ENCODE data around the gene MYZAP. TPM values are rescaled to one million over a fixed set of nuclear protein-coding genes. Genes with fewer than 3 reads are reported as not detected.

Gene MYZAP
- total RNA-seq, 1 experiment from 2014 or later, result 1.1 TPM

DNA sequence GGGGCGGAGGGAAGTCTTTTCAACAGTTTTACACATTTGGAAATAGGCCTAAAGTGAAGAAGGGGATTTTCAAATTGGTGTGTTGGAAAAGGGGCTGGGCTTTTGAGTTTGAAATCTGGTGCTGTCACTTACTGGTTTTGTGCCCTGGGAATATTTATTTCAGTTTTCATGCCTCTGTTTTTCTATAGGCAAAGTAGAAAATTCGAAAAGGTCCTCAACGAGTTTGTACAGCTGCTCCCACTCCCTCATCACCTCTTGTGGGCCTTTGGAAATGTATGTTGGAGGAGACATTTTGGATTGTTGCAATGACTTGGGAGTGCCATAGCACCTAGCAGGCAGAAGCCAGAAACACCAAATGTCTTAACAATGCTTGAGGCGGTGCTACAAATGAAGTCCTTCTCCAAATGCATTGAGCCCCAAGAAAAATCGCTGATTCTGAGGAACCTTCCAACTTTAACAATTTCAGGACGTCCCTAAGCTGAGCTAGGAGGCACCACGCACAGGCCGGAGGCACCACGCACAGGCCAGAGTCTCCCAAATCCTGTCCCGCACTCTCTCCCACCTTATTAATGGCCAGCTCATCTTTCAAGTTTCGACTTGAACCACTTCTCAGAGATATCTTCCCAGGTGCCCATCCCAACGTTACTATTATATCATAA lies 114.2 kb downstream of the MYZAP start:
- in situ Hi-C loops (cut with HindIII; ENCODE audit: low pct_unique_long_range_greater_than_20kb, low sequenced_read_pairs) (no loop called here), intact Hi-C loops (cut with micrococcal nuclease; ENCODE audit: unreplicated experiment) (no loop called here)
- ATAC-seq (peak; percentile 47), DNase-seq (ENCODE audit: low read depth, low spot score) (no peak)
- Histone ChIP-seq H3K27me3 (ENCODE audit: control insufficient read depth, insufficient read depth, low read length) (peaks cover 2% of the 10 kb centered on the region; the same call in 1 of the 2 replicates), H3K36me3 (ENCODE audit: control insufficient read depth, insufficient read depth, low read length) (peaks cover 16% of the 10 kb centered on the region), H3K9me3 (ENCODE audit: control insufficient read depth, insufficient read depth, low read depth, low read length) (0 out of 2 replicates have a peak, but pooled peaks cover 3% of the 10 kb centered on the region), H3K4me1 (ENCODE audit: control insufficient read depth, insufficient read depth, low read length) (peaks cover 13% of the 10 kb centered on the region), H3K4me3 (ENCODE audit: low read depth in 2 of 2, low read length in 2 of 2) (peak overlapping the region; percentile 94 to 98), H3K27ac (ENCODE audit: low read length) (peak overlapping the region; percentile 89)
- ChIA-PET CTCF (no interaction called here), POLR2A (no interaction called here)
- TF ChIP-seq SIN3A (IDR thresholded peaks at IDR 0.05; ENCODE audit: borderline replicate concordance, insufficient read depth, low read depth, low read length), result no peak
- no TSS peak for BruUV-seq (replicated peaks)

DNA sequence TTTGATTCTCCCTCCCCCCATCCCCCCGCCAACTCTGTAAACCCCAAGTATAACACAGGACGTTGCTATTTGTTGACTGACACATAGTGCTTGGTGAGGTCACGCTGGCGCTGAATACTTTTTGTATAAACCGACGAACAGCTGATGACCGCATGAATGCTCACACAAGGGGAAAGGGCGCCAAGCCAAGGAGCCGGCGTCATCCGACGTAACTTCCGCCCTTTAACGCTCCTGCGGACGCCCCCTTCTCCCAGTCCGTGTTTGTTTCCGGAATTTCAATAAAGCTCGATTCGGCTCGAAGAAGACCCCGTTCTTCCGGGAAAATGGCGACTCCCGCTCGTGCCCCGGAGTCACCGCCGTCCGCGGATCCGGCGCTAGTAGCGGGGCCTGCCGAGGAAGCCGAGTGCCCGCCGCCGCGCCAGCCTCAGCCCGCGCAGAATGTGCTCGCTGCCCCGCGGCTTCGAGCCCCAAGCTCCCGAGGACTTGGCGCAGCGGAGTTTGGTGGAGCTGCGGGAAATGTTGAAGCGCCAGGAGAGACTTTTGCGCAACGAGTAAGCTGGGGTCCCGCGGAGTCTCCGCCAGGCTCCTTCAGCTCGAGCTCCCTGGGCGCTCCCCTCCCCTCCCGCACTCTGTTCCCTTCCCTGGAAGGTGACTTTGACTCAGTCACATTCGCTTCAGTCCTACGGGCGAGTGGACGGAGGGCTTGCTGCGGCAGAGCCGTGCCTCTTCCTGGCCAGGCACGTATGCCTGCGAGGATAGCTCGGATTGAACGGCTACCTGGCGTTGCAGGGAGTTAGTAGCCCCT lies 114.9 kb downstream of the MYZAP start, which contains the start of gene POLR2M:
Gene POLR2M (plus strand): TSS at position 310 of the 805 bp plus-strand sequence. CDS start 129 bp downstream, at position 439.
- intact Hi-C loops (cut with micrococcal nuclease; ENCODE audit: unreplicated experiment), result no loop called here
- BruUV-seq (replicated peaks), result no TSS peak
- peak; percentile 87; the same call in 1 of the 2 replicates for TF ChIP-seq SIN3A (IDR thresholded peaks at IDR 0.05; ENCODE audit: borderline replicate concordance, insufficient read depth, low read depth, low read length)
- no peak for TF ChIP-seq TCF7L2 (IDR thresholded peaks at IDR 0.05; ENCODE audit: low read depth, low read length)
- TF ChIP-seq POLR2AphosphoS5 (IDR thresholded peaks at IDR 0.05; ENCODE audit: low read depth, low read length), result peak; percentile 78
- CTCF ChIA-PET, result interaction anchor here (0.5 kb wide), 1 partner anchor 25 kb away, joined by 4 read pairs; no protein-coding TSS in a partner anchor
- Histone ChIP-seq H3K36me3 (ENCODE audit: control insufficient read depth, insufficient read depth, low read length) (peaks cover 19% of the 10 kb centered on the region), H3K9me3 (ENCODE audit: control insufficient read depth, insufficient read depth, low read depth, low read length) (0 out of 2 replicates have a peak, but pooled peaks cover 3% of the 10 kb centered on the region), H3K4me3 (ENCODE audit: low read depth in 2 of 2, low read length in 2 of 2) (peak within 1 kb of the TSS; percentile 94 to 98), H3K27ac (ENCODE audit: low read length) (peak within 1 kb of the TSS; percentile 89), H3K27me3 (ENCODE audit: control insufficient read depth, insufficient read depth, low read length) (no peaks in the 10 kb centered on the region), H3K4me1 (ENCODE audit: control insufficient read depth, insufficient read depth, low read length) (peaks cover 13% of the 10 kb centered on the region)
- peak; percentile 99 for ATAC-seq
- in situ Hi-C loops (cut with HindIII; ENCODE audit: low pct_unique_long_range_greater_than_20kb, low sequenced_read_pairs), result no loop called here
- DNase-seq (ENCODE audit: low read depth, low spot score), result peak; percentile 91
- POLR2A ChIA-PET, result interaction anchor here (0.7 kb wide), 1 partner anchor 311 kb away, joined by 13 read pairs; no protein-coding TSS in a partner anchor

DNA sequence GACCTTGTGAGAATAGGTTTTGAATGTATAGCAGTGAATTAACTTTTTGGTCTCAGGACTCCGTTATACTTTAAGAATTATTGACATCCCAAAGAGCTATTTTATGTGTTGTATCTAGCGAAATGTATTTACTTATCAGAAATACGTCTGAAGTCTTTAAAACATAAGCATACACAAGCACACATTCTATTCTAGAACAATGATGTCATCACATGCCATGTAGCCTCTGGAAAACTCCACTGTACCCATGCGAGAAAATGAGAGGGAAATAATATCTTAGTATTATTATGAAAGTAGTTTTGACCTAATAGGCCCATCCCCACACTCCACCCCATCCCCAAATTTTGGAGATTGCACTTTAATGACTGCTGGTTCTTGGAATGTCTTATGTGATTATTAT lies 116.3 kb downstream of the MYZAP start:
- no TSS peak for BruUV-seq (replicated peaks)
- no peak for ATAC-seq
- Histone ChIP-seq H3K27ac (ENCODE audit: low read length) (peak overlapping the region; percentile 89; the same call in 1 of the 2 replicates), H3K27me3 (ENCODE audit: control insufficient read depth, insufficient read depth, low read length) (no peaks in the 10 kb centered on the region), H3K4me1 (ENCODE audit: control insufficient read depth, insufficient read depth, low read length) (peaks cover 13% of the 10 kb centered on the region), H3K4me3 (ENCODE audit: low read depth in 2 of 2, low read length in 2 of 2) (peak overlapping the region in 1 of 2 experiments; percentile 94; a peak in 3 of 4 replicates), H3K9me3 (ENCODE audit: control insufficient read depth, insufficient read depth, low read depth, low read length) (0 out of 2 replicates have a peak, but pooled peaks cover 3% of the 10 kb centered on the region), H3K36me3 (ENCODE audit: control insufficient read depth, insufficient read depth, low read length) (peaks cover 25% of the 10 kb centered on the region)
- in situ Hi-C loops (cut with HindIII; ENCODE audit: low pct_unique_long_range_greater_than_20kb, low sequenced_read_pairs) (no loop called here), intact Hi-C loops (cut with micrococcal nuclease; ENCODE audit: unreplicated experiment) (no loop called here)
- DNase-seq (ENCODE audit: low read depth, low spot score), result no peak
- ChIA-PET POLR2A (no interaction called here), CTCF (no interaction called here)
- no peak for TF ChIP-seq SIN3A (IDR thresholded peaks at IDR 0.05; ENCODE audit: borderline replicate concordance, insufficient read depth, low read depth, low read length)
- TF ChIP-seq, protein P1, sequence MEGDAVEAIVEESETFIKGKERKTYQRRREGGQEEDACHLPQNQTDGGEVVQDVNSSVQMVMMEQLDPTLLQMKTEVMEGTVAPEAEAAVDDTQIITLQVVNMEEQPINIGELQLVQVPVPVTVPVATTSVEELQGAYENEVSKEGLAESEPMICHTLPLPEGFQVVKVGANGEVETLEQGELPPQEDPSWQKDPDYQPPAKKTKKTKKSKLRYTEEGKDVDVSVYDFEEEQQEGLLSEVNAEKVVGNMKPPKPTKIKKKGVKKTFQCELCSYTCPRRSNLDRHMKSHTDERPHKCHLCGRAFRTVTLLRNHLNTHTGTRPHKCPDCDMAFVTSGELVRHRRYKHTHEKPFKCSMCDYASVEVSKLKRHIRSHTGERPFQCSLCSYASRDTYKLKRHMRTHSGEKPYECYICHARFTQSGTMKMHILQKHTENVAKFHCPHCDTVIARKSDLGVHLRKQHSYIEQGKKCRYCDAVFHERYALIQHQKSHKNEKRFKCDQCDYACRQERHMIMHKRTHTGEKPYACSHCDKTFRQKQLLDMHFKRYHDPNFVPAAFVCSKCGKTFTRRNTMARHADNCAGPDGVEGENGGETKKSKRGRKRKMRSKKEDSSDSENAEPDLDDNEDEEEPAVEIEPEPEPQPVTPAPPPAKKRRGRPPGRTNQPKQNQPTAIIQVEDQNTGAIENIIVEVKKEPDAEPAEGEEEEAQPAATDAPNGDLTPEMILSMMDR (IDR thresholded peaks at IDR 0.05), result no peak
- TF ChIP-seq, protein P2, sequence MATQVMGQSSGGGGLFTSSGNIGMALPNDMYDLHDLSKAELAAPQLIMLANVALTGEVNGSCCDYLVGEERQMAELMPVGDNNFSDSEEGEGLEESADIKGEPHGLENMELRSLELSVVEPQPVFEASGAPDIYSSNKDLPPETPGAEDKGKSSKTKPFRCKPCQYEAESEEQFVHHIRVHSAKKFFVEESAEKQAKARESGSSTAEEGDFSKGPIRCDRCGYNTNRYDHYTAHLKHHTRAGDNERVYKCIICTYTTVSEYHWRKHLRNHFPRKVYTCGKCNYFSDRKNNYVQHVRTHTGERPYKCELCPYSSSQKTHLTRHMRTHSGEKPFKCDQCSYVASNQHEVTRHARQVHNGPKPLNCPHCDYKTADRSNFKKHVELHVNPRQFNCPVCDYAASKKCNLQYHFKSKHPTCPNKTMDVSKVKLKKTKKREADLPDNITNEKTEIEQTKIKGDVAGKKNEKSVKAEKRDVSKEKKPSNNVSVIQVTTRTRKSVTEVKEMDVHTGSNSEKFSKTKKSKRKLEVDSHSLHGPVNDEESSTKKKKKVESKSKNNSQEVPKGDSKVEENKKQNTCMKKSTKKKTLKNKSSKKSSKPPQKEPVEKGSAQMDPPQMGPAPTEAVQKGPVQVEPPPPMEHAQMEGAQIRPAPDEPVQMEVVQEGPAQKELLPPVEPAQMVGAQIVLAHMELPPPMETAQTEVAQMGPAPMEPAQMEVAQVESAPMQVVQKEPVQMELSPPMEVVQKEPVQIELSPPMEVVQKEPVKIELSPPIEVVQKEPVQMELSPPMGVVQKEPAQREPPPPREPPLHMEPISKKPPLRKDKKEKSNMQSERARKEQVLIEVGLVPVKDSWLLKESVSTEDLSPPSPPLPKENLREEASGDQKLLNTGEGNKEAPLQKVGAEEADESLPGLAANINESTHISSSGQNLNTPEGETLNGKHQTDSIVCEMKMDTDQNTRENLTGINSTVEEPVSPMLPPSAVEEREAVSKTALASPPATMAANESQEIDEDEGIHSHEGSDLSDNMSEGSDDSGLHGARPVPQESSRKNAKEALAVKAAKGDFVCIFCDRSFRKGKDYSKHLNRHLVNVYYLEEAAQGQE (IDR thresholded peaks at IDR 0.05; ENCODE audit: insufficient read depth in 1 of 2, low read depth in 2 of 2, low read length in 1 of 2), result no peak
- TF ChIP-seq TCF7L2 (IDR thresholded peaks at IDR 0.05; ENCODE audit: low read depth, low read length), result no peak
- TF ChIP-seq POLR2AphosphoS5 (IDR thresholded peaks at IDR 0.05; ENCODE audit: low read depth, low read length), result no peak
